Left forelimb (tissue), 1 donor: ENCODE data around the gene GSTO2.
A peak's percentile ranks its signal among the peaks of the same experiment; 100 is the strongest.

Experiments used
- DNase-seq: peaks from one replicate; pipeline ENCODE4 v3.0.0-alpha.2; 2018; ENCODE audit warnings: low spot score

GSTO2 gene

GRCh38 chr10:104253606-104254410 lies 15.2 kb upstream of the GSTO2 start:
- DNase-seq = no peak

- DNase-seq = peak; percentile 78
These were observed 14.3 kb upstream of the GSTO2 start, which contains the start of gene GSTO1 for GRCh38 chr10:104254493-104255310. Gene GSTO1 (plus strand): TSS chr10:104254892. CDS start chr10:104254929, 37 bp downstream.

GRCh38 chr10:104255311-104255981 lies 13.5 kb upstream of the GSTO2 start:
- DNase-seq = no peak

GRCh38 chr10:104256335-104256961 lies 12.5 kb upstream of the GSTO2 start:
- no peak for DNase-seq

- no peak for DNase-seq
These were observed 11.7 kb upstream of the GSTO2 start for GRCh38 chr10:104257235-104257634.

GRCh38 chr10:104258209-104258608 lies 10.8 kb upstream of the GSTO2 start:
- DNase-seq = no peak

- no peak for DNase-seq
These were observed 9.5 kb upstream of the GSTO2 start for GRCh38 chr10:104259456-104259855.

GRCh38 chr10:104259999-104260774 lies 8.8 kb upstream of the GSTO2 start:
- no peak for DNase-seq

- DNase-seq = no peak
These were observed 8.2 kb upstream of the GSTO2 start for GRCh38 chr10:104260775-104261115.

- DNase-seq = no peak
These were observed 6.9 kb upstream of the GSTO2 start for GRCh38 chr10:104262055-104262454.

GRCh38 chr10:104264783-104265182 lies 4.2 kb upstream of the GSTO2 start:
- no peak for DNase-seq

- DNase-seq = no peak
These were observed 1.1 kb upstream of the GSTO2 start for GRCh38 chr10:104267721-104268404.

- DNase-seq = no peak
These were observed 625 bp upstream of the GSTO2 start for GRCh38 chr10:104268405-104268712.

- DNase-seq = no peak
These were observed 4.3 kb downstream of the GSTO2 start for GRCh38 chr10:104273286-104273685.

- no peak for DNase-seq
These were observed 5.1 kb downstream of the GSTO2 start for GRCh38 chr10:104273899-104274575.

GRCh38 chr10:104274762-104275721 lies 6.1 kb downstream of the GSTO2 start:
- peak; percentile 68 for DNase-seq

GRCh38 chr10:104276192-104276591 lies 7.2 kb downstream of the GSTO2 start:
- no peak for DNase-seq

- no peak for DNase-seq
These were observed 8.8 kb downstream of the GSTO2 start for GRCh38 chr10:104277785-104278184.
